Measurements from ENCODE around the gene MISP.
"Not testable (repeated sequence)": the region's sequence is repeated elsewhere in the genome, so short reads cannot be mapped to it uniquely, and the experiment has no call there.

MISP gene, protein sequence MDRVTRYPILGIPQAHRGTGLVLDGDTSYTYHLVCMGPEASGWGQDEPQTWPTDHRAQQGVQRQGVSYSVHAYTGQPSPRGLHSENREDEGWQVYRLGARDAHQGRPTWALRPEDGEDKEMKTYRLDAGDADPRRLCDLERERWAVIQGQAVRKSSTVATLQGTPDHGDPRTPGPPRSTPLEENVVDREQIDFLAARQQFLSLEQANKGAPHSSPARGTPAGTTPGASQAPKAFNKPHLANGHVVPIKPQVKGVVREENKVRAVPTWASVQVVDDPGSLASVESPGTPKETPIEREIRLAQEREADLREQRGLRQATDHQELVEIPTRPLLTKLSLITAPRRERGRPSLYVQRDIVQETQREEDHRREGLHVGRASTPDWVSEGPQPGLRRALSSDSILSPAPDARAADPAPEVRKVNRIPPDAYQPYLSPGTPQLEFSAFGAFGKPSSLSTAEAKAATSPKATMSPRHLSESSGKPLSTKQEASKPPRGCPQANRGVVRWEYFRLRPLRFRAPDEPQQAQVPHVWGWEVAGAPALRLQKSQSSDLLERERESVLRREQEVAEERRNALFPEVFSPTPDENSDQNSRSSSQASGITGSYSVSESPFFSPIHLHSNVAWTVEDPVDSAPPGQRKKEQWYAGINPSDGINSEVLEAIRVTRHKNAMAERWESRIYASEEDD
- long read RNA-seq = 0 reads

- no peak for DNase-seq (ENCODE audit: low read depth in 1 of 2, low spot score in 1 of 2)
- TF ChIP-seq POLR2AphosphoS5 (IDR thresholded peaks at IDR 0.05; ENCODE audit: low read depth) (no peak), GABPA (IDR thresholded peaks at IDR 0.05; ENCODE audit: low read depth) (no peak), CTCF (IDR thresholded peaks at IDR 0.05; ENCODE audit: insufficient read depth, low read length) (no peak), SPI1 (IDR thresholded peaks at IDR 0.05; ENCODE audit: borderline replicate concordance, low read depth) (no peak)
- TF ChIP-seq, protein P1, sequence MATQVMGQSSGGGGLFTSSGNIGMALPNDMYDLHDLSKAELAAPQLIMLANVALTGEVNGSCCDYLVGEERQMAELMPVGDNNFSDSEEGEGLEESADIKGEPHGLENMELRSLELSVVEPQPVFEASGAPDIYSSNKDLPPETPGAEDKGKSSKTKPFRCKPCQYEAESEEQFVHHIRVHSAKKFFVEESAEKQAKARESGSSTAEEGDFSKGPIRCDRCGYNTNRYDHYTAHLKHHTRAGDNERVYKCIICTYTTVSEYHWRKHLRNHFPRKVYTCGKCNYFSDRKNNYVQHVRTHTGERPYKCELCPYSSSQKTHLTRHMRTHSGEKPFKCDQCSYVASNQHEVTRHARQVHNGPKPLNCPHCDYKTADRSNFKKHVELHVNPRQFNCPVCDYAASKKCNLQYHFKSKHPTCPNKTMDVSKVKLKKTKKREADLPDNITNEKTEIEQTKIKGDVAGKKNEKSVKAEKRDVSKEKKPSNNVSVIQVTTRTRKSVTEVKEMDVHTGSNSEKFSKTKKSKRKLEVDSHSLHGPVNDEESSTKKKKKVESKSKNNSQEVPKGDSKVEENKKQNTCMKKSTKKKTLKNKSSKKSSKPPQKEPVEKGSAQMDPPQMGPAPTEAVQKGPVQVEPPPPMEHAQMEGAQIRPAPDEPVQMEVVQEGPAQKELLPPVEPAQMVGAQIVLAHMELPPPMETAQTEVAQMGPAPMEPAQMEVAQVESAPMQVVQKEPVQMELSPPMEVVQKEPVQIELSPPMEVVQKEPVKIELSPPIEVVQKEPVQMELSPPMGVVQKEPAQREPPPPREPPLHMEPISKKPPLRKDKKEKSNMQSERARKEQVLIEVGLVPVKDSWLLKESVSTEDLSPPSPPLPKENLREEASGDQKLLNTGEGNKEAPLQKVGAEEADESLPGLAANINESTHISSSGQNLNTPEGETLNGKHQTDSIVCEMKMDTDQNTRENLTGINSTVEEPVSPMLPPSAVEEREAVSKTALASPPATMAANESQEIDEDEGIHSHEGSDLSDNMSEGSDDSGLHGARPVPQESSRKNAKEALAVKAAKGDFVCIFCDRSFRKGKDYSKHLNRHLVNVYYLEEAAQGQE (IDR thresholded peaks at IDR 0.05; ENCODE audit: insufficient replicate concordance, low read depth) = no peak
- Histone ChIP-seq H3K4me3 (replicated peaks; ENCODE audit: insufficient read depth, low read length) (no peak within 1 kb of the TSS), H3K27ac (replicated peaks) (no peak within 1 kb of the TSS), H3K27me3 (ENCODE audit: insufficient read depth, poor library complexity, severe bottlenecking) (no peaks in the 10 kb centered on the region)
Observed at GRCh38 chr19:750640-751423, at the start of gene MISP. MISP (plus strand) TSS chr19:751112; CDS start chr19:756947, 5,835 bp downstream.

- H3K4me3 ChIP-seq (replicated peaks; ENCODE audit: insufficient read depth, low read length) = peak overlapping the region; percentile 64
- not testable (repeated sequence) for H3K27me3 ChIP-seq (ENCODE audit: insufficient read depth, poor library complexity, severe bottlenecking); DNase-seq (ENCODE audit: low read depth in 1 of 2, low spot score in 1 of 2)
- H3K27ac ChIP-seq (replicated peaks) = peak overlapping the region; percentile 74
Observed at GRCh38 chr19:702847-703246, 48.1 kb upstream of the MISP start.

- 0 out of 2 replicates have a peak, but pooled peaks have one; percentile 50 for TF ChIP-seq POLR2AphosphoS5 (IDR thresholded peaks at IDR 0.05; ENCODE audit: low read depth)
- TF ChIP-seq, protein P1 (IDR thresholded peaks at IDR 0.05; ENCODE audit: insufficient replicate concordance, low read depth) = no peak
- no peaks in the 10 kb centered on the region for H3K27me3 ChIP-seq (ENCODE audit: insufficient read depth, poor library complexity, severe bottlenecking)
- peak in 1 of 2 experiments; percentile 37 for DNase-seq (ENCODE audit: low read depth in 1 of 2, low spot score in 1 of 2)
- H3K4me3 ChIP-seq (replicated peaks; ENCODE audit: insufficient read depth, low read length) = peak overlapping the region; percentile 64
- H3K27ac ChIP-seq (replicated peaks) = peak overlapping the region; percentile 74
Observed at GRCh38 chr19:703329-703650, 47.6 kb upstream of the MISP start.

GRCh38 chr19:703651-704446 lies 47.1 kb upstream of the MISP start:
- peak; percentile 91 to 96 for DNase-seq (ENCODE audit: low read depth in 1 of 2, low spot score in 1 of 2)
- TF ChIP-seq POLR2AphosphoS5 (IDR thresholded peaks at IDR 0.05; ENCODE audit: low read depth) (peak; percentile 51; the same call in 1 of the 2 replicates), SPI1 (IDR thresholded peaks at IDR 0.05; ENCODE audit: borderline replicate concordance, low read depth) (no peak), GABPA (IDR thresholded peaks at IDR 0.05; ENCODE audit: low read depth) (no peak), CTCF (IDR thresholded peaks at IDR 0.05; ENCODE audit: insufficient read depth, low read length) (no peak)
- TF ChIP-seq, protein P1 (IDR thresholded peaks at IDR 0.05; ENCODE audit: insufficient replicate concordance, low read depth) = no peak
- Histone ChIP-seq H3K27ac (replicated peaks) (peak overlapping the region; percentile 74), H3K27me3 (ENCODE audit: insufficient read depth, poor library complexity, severe bottlenecking) (no peaks in the 10 kb centered on the region), H3K4me3 (replicated peaks; ENCODE audit: insufficient read depth, low read length) (peak overlapping the region; percentile 64)
